Middle frontal gyrus (tissue), 1 donor: Measurements from ENCODE around the gene PARD6A.

Source experiments
- DNase-seq: peaks from one replicate; pipeline ENCODE4 v3.0.0-alpha.2; 2015; ENCODE audit warnings: low spot score; ENCODE audit errors: extremely low spot score

PARD6A gene, protein sequence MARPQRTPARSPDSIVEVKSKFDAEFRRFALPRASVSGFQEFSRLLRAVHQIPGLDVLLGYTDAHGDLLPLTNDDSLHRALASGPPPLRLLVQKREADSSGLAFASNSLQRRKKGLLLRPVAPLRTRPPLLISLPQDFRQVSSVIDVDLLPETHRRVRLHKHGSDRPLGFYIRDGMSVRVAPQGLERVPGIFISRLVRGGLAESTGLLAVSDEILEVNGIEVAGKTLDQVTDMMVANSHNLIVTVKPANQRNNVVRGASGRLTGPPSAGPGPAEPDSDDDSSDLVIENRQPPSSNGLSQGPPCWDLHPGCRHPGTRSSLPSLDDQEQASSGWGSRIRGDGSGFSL

DNA sequence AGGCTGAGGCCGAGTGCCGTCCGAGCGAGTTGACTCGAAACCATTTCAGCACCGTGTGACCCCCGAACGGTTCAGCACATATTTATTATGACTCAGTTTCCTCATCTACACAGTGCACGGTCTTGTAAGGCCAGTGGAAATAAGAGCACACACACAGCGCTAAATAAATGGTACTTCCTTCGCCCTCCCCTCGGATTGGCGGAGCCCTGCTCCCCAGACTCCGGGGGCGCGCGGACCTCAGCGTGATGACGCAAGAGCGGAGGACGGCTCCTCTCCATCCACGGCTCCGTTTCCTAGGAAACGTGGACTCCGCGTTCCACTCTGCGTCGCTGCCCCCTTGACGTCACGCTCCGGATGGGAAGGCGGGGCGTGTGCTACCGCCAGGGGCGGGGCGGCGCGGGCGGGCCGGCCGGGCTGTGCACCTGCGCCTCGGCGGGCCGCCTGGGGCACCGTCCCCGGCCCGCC, at the start of gene PARD6A:
PARD6A (plus strand) TSS at position 397 of the 465 bp plus-strand sequence. CDS start 79 bp downstream, outside the sequence.
- peak; percentile 97 for DNase-seq

DNA sequence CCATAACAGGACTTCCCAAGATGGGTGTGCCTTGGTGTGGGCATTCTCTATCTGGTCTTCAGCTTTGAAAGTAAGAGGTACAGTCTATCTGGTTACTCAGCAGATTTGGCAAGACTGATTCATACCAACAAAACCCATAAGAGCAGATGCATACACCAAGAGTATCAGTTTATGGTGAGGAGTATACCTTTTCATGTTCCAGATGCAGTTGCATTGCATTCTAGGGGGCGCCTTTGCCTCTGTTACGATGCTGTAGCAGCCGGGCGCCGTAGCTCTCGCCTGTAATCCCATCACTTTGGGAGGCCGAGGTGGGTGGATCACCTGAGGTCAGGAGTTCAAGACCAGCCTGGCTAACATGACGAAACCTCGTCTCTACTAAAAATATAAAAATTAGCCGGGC, 47.0 kb upstream of the PARD6A start:
- no peak for DNase-seq

DNA sequence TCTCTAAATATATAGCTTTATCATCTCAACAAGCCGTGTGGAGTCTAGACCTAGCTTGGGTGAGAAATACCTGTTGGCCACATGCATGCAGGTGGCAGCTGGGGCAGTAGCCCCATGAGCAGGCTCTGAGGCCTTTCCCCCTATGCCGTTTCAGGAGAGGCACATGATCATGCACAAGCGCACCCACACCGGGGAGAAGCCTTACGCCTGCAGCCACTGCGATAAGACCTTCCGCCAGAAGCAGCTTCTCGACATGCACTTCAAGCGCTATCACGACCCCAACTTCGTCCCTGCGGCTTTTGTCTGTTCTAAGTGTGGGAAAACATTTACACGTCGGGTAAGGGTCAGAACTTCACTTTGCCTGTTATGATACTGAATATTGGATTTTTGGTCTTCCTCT, 32.5 kb upstream of the PARD6A start:
- no peak for DNase-seq

DNA sequence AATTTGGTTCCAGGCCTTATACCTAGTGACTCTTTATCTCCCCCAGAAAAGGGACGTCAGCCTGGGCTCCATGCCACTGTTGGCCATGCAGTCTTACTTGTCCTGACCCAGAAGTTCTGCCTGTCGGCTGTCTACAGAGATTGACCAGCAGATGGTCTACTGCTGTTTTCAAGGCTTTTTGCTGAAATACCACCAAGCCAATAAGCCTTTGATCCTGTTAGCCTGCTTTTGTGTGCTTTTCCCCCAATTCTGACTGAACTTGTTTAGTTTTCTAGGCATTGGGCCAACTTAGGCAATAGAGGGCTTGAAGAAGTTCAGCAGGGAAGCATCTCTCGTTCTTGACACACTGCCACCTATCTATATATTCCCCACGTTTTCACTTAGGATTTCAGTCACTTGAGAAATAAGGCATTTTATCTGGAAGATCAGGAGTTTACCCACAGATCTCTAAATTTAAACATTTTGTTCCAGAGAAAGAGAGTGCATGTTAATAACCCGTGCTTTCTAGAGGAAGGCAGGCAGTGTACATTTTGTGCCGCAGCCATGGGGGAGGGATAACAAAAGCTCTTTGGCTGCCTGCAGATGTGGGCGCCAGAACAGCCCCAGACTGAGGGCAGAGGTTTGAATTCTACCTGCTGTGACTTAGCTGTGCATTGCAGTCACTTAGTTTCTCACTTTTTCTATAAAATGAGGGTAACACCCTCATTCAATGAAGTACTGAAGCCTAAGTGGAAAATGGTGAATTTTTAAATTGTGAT, 28.2 kb upstream of the PARD6A start:
- no peak for DNase-seq

DNA sequence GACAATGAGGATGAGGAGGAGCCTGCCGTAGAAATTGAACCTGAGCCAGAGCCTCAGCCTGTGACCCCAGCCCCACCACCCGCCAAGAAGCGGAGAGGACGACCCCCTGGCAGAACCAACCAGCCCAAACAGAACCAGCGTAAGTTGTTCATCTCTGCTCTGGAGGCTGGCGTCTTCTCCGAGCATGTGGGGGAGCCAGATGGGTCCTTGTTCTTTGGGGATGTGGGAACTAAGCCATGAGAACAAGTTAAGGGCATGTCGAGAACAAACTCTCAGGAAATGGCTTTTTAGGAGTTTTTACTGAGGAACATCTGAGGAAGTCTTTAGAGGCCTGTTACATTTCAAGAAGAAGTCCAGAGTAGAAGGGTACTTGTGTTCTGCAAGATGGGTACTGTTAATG, 24.0 kb upstream of the PARD6A start:
- DNase-seq, result no peak

DNA sequence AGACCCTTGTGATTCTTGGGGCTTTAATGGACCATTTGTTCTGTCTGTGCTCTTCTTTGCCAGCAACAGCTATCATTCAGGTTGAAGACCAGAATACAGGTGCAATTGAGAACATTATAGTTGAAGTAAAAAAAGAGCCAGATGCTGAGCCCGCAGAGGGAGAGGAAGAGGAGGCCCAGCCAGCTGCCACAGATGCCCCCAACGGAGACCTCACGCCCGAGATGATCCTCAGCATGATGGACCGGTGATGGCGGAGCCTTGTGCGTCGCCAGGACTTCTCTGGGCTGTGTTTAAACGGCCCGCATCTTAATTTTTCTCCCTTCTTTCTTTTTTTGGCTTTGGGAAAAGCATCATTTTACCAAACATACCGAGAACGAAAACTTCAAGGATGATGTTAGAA, 23.1 kb upstream of the PARD6A start:
- DNase-seq, result no peak

DNA sequence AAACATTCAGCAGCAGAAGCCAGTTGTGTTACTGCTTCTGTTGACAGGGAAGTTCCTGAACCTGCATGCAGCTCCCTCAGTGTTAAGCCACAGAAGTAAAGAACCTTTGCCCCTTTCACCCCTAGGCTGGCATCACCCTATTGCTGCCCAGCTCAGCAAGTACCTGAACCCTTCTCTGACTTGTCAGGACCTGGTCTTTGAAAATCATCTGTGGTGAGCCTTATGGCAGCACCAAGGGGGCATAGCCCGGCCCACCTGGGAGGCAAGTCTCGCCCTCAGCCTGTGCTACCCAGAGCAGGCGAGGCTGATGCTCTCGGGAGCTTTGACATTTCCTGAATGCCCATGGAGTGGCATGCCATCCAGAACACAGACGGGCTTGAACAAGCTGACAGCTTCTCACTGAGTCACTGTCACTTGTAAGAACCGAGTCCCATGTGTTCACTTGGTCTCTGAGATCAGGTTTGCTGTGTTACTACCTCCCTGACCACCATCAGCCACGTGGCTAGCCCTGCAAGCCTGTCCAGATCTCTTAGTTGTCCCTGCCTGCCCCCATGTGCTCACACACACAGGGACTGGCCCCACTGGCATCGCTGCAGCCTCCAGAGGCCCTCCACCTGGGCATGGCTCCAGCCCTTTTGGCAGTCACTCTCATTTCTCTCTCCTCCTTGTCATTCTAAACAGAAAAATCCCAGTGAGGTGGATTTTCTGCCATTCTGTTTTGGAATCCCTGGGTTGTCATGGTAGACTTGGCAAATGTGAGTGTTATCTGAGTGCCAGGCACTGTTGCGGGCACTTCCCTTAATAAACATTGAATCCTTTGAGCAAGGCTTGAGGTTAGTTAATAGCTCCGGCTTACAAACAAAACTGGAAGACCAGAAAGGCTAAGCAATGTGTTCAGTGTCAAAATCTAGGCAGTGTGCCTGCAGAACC, 18.7 kb upstream of the PARD6A start:
- peak; percentile 42 for DNase-seq

DNA sequence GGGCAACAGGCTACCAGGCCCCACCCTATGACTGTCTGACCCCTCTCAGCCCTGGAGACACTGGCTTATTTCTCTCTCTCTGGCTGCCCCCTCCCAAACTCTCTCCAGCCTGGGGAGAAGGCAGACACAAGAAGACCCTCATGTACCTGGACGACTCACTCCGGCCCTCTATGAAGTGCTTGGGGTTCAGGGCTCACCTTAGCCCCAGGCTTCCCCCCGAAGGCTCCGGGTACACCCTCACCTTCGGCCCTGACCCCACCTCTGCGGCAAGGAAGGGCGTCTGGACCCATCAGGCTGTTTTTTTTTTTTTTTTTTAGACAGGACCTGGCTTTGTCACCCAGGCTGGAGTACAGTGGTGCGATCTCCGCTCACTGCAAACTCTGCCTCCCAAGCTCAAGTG, 16.7 kb upstream of the PARD6A start:
- no peak for DNase-seq

DNA sequence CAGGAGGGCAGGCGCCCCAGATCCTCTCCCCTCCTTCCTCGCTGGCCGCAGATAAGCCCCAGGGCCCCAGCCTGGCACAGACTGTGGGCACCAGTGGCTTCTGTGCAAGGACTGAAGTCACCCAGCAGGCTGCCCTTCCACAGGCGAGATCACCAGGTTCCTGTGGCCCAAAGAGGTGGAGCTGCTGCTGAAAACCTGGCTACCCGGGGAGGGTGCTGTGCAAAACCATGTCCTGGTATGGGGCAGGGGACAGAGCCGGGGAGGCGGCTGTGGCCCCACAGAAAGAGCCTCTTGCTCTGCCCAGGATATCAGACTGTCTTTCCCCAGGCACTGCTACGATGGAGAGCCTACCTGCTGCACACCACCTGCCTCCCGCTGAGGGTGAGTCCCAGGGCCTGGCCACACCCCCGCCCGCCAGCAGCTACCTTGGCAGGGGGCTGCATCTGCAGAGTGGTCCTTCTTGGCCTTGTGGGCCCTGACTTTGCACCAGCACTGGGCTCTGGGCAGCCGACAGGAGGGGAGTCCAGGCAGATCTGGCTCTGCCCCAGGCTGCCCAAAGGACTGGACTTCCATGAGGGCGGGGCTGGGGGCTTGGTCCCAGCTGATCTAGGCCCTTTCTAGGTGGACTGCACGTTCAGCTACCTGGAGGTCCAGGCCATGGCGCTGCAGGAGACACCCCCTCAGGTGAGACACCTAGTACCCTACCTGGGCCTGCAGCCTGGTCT, 15.2 kb upstream of the PARD6A start:
- DNase-seq, result no peak

DNA sequence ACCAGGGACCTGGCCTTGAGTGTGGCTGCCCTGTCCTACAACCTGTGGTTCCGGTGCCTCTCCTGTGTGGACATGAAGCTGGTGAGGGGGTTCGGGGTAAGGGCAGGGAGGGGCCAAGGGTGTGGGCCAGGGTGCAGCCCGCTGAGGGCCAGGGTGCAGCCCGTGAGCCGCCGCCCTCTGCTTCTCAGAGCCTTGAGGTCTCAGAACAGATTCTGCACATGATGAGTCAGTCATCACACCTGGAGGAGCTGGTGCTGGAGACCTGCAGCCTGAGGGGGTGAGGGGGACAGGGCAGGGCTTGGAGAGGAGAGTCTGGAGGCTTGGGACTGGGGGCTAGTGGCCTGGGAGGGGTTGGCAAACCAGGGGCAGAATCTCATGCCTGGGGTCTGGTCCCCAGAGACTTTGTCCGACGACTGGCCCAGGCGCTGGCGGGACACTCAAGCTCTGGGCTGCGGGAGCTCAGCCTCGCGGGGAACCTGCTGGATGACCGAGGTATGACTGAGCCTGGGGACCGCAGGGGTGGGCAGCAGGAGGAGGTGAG, 13.6 kb upstream of the PARD6A start:
- no peak for DNase-seq

DNA sequence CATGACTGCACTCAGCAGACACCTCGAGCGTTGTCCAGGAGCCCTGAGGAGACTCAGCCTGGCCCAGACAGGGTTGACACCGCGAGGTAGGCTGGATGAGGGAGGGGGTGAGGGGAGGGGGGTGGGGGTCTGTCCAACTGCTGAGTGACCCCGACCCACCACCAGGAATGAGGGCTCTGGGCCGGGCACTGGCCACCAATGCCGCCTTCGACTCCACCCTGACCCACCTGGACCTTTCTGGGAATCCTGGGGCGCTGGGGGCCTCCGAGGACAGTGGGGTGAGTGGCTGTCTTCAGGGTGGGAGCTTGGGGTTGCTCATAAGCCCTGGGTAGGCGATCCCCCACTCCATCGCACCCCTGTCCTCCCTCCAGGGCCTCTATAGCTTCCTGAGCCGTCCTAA, 13.1 kb upstream of the PARD6A start:
- no peak for DNase-seq

DNA sequence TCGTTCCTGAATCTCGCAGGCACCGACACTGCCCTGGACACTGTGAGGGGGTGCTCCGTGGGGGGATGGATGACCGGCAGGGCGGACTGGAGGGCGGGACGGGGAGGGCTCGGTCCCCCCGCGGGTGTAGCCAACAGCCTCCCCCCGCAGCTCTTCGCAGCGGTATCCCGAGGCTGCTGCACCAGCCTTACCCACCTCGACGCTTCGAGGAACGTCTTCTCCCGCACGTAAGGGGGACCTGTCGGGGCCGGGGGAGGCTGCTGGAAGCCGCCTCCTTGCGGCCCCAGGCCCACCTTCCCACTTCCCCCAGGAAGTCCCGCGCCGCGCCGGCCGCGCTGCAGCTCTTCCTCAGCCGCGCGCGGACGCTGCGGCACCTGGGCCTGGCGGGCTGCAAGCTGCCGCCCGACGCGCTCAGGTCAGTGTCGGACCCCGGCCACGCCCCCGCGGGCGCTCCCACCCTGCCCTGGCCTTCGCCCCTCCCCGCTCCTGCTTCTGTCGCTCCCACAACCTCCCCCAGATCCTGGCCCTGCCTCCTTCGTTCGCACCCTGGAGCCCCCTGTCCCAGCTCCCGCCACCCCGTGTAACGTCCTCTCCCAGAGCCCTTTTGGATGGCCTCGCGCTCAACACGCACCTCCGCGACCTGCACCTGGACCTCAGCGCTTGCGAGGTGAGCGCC, 12.5 kb upstream of the PARD6A start:
- no peak for DNase-seq

DNA sequence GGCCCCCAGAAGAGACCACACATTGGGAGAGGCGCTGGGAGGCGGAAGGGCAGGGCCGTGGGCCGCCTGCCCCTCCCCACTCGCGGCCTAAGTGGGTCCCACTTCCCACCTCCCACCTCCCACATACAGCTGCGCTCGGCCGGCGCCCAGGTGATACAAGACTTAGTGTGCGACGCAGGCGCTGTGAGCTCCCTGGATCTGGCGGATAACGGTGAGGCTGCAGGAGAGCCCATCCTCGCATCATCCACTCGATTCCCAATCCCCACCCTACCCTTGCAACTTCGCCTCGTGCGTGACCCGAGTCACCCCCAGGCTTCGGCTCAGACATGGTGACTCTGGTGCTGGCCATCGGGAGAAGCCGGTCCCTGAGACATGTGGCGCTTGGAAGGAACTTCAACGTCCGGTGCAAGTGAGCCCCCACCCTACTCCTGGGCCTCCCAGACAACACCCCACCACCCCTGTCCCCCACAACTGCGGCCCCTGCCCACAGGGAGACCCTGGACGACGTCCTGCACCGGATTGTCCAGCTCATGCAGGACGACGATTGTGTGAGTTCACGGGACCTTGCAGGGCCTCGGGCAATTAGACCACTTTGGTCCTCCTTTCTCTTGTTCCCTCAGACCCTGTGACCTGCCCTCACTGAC, 11.9 kb upstream of the PARD6A start:
- DNase-seq, result no peak

DNA sequence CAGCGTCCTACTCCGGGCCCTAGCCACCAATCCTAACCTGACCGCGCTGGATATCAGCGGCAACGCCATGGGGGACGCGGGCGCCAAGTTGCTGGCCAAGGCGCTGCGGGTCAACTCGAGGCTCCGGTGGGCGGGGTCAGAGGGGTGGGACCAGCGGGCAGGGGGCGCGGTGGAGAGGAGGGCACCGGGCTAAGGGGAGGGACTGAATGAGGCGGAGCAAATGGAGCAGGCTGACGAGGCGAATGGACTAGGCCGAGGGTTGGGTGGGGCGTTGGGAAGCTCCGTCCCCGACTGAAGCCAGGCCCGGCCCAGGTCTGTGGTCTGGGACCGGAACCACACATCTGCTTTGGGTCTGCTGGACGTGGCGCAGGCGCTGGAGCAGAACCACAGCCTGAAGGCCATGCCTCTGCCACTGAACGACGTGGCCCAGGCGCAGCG, 11.2 kb upstream of the PARD6A start:
- DNase-seq, result no peak

DNA sequence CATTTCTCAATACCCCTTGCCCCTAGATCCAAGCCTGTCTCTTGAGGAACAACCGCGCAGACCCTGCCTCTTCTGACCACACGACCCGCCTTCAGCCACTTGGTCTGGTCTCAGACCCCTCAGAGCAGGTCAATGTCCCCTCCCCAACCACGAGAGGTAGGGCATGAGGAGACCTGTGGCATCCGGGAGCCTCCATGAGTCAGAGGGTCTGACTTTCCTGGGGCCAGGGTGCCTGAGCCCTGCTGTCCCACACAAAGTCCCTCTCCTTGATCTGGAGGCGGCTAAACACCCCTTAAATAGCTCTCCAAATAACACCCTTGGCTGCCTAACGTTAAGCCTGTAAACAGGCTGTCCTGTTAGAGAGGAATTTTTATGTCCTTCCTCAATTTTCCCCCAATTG, 10.7 kb upstream of the PARD6A start:
- no peak for DNase-seq

DNA sequence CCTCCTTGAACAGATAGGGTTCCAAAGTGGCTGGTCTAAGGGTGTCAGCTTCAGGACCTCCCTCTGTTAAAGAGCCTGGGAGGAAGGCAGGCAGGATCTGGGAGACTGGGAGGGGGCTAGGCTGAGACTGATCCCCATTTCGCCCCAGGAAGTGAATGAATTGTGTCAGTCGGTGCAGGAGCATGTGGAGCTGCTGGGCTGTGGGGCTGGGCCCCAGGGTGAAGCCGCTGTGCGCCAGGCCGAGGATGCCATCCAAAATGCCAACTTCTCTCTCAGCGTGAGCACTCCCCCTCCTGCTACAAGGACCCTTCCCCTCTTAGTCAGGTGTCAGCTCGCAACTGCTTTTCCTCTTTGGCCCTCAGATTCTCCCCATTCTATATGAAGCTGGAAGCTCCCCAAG, 9.7 kb upstream of the PARD6A start:
- no peak for DNase-seq

DNA sequence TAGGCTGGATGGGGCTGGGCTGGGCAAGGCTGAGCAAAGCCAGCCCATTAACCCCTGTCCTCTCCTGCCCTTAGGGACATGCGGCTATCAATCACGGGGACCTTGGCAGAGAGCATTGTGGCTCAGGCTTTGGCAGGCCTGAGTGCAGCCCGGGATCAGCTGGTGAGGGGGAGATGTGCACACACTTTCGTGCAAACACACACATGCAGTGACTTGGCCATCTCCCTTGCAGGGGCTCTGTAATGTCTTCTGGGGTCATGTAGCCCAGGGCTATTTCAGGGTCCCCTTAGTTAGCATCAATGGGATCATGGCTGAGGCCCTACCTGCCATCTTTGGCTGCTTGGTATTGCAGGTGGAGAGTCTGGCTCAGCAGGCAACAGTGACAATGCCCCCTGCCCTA, 8.9 kb upstream of the PARD6A start:
- DNase-seq, result no peak

DNA sequence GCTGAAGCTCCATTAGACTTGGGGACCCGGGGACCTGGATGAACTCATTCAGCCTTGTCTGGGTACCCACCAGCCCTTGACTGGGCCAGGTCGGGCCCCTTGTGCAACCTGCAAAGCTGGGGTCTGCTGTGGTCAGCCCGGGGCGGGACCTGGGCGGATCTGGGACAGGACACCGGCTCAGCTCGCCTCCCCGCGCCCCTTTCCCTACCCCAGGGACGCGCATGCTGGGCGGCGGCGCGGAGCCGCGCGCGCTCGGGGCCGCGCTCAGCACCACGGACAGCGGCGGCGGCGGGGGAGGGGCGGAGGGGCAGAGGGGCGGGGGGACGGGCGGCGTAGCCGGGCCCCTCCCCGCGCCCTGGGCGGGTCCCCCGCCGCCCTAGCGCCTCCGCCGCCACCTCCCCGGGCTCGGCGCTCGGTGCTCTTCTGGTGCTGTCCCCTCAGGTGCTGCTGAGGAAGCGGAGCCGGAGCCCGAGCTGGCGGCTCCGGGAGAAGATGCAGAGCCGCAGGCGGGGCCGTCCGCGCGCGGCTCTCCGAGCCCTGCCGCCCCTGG, 8.1 kb upstream of the PARD6A start:
- no peak for DNase-seq

DNA sequence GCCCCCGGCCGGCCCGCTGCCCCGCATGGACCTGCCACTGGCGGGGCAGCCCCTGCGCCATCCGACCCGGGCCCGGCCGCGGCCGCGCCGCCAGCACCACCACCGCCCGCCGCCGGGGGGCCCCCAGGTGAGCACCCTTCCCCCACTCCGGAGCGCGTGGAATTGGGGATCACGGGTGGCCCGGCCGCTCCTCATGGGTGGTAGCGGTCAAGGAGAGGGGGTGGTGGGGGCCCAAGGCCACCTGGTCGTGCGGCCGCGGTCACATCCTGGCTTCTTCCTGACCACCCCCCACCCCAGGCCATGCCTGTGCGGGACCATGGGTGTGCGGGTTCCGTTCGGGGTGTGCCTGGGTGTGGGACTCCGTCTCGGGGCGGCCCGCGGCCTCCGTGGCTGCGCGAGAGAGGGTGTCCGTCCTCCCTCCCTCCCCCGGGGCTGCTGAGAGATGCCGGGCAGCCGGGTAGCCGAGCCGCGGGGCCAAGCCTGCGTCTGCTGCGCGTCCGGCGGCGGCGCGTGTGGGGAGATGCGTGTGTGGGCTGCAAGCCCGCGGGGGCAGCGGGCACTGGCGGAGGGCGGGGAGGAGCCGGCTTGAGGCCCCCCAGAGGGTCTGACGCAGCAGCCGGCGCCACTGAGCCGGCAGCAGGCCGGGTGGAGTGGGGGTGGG, 7.5 kb upstream of the PARD6A start:
- no peak for DNase-seq
